ENCODE measurements around the gene APBB1. TPM values are rescaled to one million over a fixed set of nuclear protein-coding genes. Genes with fewer than 3 reads are reported as not detected.

Gene APBB1
- total and polyA plus RNA-seq, 10 of the 15 experiments (the other 5 are each of a cell fraction or from before 2014, with no cell fraction given) = 0.31 to 10.6 (median 5.4) TPM

DNA sequence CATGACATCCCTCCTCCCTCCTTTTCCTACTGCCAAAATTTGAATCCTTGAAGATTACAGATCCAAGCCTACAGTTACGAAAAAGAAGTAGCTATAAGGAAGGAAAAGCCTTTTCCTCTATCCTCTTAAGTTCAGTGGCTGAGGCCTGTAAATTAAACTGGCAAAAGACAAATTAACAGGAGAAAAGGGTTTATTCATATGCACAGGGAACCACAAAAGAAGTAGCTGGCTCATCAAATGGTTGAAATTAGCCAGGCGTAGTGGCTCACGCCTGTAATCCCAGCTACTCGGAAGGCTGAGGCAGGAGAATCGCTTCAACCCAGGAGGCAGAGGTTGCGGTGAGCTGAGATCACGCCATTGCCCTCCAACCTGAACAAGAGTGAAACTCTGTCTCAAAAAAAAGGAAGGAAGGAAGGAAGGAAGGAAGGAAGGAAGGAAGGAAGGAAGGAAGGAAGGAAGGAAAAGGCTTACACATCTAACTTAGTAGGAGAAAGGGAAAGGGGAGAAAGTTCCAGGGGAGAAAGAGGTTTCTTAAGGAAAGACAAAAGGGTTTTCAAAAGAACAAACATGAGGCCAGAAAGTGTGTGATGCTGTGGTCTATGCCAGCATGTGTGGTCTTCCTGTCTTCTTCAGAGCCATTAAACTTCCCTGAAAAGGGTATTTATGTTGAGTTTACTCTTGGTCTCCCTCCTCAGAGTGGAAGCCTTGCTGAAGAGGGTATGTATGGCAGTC lies 33.7 kb downstream of the APBB1 start:
- Histone ChIP-seq H3K4me1 (ENCODE audit: control insufficient read depth, insufficient read depth, low read length) (no peaks in the 10 kb centered on the region), H3K27ac (ENCODE audit: control insufficient read depth, insufficient read depth) (no peak overlapping the region), H3K79me2 (ENCODE audit: control insufficient read depth, insufficient read depth, low read length) (no peaks in the 10 kb centered on the region), H3K4me3 (no peak overlapping the region), H4K20me1 (ENCODE audit: control insufficient read depth, insufficient read depth) (no peaks in the 10 kb centered on the region), H3K4me2 (ENCODE audit: control insufficient read depth, insufficient read depth) (no peak overlapping the region), H2AFZ (ENCODE audit: control insufficient read depth, low read depth, low read length) (no peak overlapping the region), H3K9me3 (replicated peaks; ENCODE audit: control insufficient read depth, insufficient read depth, low read length) (no peaks in the 10 kb centered on the region), H3K9ac (ENCODE audit: control insufficient read depth, insufficient read depth, low read length) (no peak overlapping the region), H3K27me3 (replicated peaks in 1 of 2; ENCODE audit: control insufficient read depth in 2 of 2, insufficient read depth in 2 of 2, low read length in 1 of 2) (no peaks in the 10 kb centered on the region), H3K36me3 (ENCODE audit: control insufficient read depth in 2 of 2, insufficient read depth in 2 of 2, low read length in 1 of 2) (no peaks in the 10 kb centered on the region)
- RAD21 ChIA-PET (ENCODE audit: unreplicated experiment) = interaction anchor here (0.8 kb wide), 1 partner anchor 58 kb away, joined by 3 read pairs; no protein-coding TSS in a partner anchor
- intact Hi-C loops (cut with micrococcal nuclease; ENCODE audit: unreplicated experiment) = loop anchor here (10.0 kb wide), 1 partner anchor 220 kb away; the partner anchor contains the start of genes ILK and RRP8
- in situ Hi-C loops (cut with MboI) = loop anchor here (10.0 kb wide), 1 partner anchor 290 kb away; no protein-coding TSS in a partner anchor
- DNase-seq (ENCODE audit: low read depth, low spot score) (no peak), ATAC-seq (no peak), FAIRE-seq (no peak)
- CTCF ChIA-PET = interaction anchor here (0.9 to 2.2 kb wide), 5 partner anchors 54 to 297 kb away, joined by 3 to 9 read pairs (median 4); partner anchors contain the start of gene MRPL17
- TF ChIP-seq, protein P1, sequence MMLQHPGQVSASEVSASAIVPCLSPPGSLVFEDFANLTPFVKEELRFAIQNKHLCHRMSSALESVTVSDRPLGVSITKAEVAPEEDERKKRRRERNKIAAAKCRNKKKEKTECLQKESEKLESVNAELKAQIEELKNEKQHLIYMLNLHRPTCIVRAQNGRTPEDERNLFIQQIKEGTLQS (IDR thresholded peaks at IDR 0.05; ENCODE audit: borderline replicate concordance, extremely low read depth, low read depth, low read length) = no peak
- TF ChIP-seq MEF2A (IDR thresholded peaks at IDR 0.05; ENCODE audit: insufficient read depth, low read depth, low read length) = no peak
- no peak for TF ChIP-seq RUNX3 (IDR thresholded peaks at IDR 0.05; ENCODE audit: low read length)
- TF ChIP-seq, protein P2, sequence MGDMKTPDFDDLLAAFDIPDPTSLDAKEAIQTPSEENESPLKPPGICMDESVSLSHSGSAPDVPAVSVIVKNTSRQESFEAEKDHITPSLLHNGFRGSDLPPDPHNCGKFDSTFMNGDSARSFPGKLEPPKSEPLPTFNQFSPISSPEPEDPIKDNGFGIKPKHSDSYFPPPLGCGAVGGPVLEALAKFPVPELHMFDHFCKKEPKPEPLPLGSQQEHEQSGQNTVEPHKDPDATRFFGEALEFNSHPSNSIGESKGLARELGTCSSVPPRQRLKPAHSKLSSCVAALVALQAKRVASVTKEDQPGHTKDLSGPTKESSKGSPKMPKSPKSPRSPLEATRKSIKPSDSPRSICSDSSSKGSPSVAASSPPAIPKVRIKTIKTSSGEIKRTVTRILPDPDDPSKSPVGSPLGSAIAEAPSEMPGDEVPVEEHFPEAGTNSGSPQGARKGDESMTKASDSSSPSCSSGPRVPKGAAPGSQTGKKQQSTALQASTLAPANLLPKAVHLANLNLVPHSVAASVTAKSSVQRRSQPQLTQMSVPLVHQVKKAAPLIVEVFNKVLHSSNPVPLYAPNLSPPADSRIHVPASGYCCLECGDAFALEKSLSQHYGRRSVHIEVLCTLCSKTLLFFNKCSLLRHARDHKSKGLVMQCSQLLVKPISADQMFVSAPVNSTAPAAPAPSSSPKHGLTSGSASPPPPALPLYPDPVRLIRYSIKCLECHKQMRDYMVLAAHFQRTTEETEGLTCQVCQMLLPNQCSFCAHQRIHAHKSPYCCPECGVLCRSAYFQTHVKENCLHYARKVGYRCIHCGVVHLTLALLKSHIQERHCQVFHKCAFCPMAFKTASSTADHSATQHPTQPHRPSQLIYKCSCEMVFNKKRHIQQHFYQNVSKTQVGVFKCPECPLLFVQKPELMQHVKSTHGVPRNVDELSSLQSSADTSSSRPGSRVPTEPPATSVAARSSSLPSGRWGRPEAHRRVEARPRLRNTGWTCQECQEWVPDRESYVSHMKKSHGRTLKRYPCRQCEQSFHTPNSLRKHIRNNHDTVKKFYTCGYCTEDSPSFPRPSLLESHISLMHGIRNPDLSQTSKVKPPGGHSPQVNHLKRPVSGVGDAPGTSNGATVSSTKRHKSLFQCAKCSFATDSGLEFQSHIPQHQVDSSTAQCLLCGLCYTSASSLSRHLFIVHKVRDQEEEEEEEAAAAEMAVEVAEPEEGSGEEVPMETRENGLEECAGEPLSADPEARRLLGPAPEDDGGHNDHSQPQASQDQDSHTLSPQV (IDR thresholded peaks at IDR 0.05) = no peak
- TF ChIP-seq KAT2A (conservative IDR thresholded peaks at IDR 0.05; ENCODE audit: control insufficient read depth, low read depth, low read length) = no peak
- TF ChIP-seq ETV6 (conservative IDR thresholded peaks at IDR 0.05 in 1 of 2, IDR thresholded peaks at IDR 0.05 in 1 of 2; ENCODE audit: borderline replicate concordance in 1 of 2, low read depth in 1 of 2) = peak in 1 of 2 experiments; percentile 72; a peak in 2 of 4 replicates
- no peak for TF ChIP-seq IKZF2 (IDR thresholded peaks at IDR 0.05)
- SMC1A ChIA-PET (ENCODE audit: uncharacterized antibody, unreplicated experiment) = interaction anchor here (0.7 to 1.8 kb wide), 8 partner anchors 8 to 234 kb away, joined by 3 to 8 read pairs (median 4); partner anchors contain the start of gene TPP1
- no TSS peak for BruUV-seq (replicated peaks)
- WGBS (ENCODE audit: insufficient coverage, insufficient replicate concordance, low lambda C conversion rate, missing lambda C conversion rate) = 87% methylated on average over 7 of the region's 7 CpGs
- POLR2A ChIA-PET = no interaction called here

Data from GM12878 (cell line).